ENCODE data around the gene DTYMK. TPM values are rescaled to one million over a fixed set of nuclear protein-coding genes. Genes with fewer than 3 reads are reported as not detected.

The DTYMK gene
- total and polyA plus RNA-seq, 12 donors = 6.4 to 18.5 (median 9.4) TPM

- Histone ChIP-seq H3K36me3 (peaks cover 0 to 18% (median 0%) of the 10 kb centered on the region in 9 donors), H3K4me3 (no peak overlapping the region)
- intact Hi-C loops (cut with DNase I) = loop anchor here in 9 of 10 donors (5.0 to 10.0 kb wide), 7 partner anchors 45 to 875 kb away; partner anchors contain the start of genes DTYMK (in 1 of the 9), PDCD1 (in 1 of the 9) and STK25 (in 1 of the 9)
Measured at GRCh38 chr2:241729868-241730267, 43.3 kb upstream of the DTYMK start.

GRCh38 chr2:241728627-241729026, 42.0 kb upstream of the DTYMK start:
- intact Hi-C loops (cut with DNase I) = loop anchor here in 3 of 10 donors (5.0 to 10.0 kb wide), 2 partner anchors 146 to 149 kb away; no protein-coding TSS in a partner anchor
- TF ChIP-seq CTCF (IDR thresholded peaks at IDR 0.05) = no peak
- H3K4me3 ChIP-seq = no peak overlapping the region

More at GRCh38 chr2:241729868-241730267, 43.3 kb upstream of the DTYMK start:
- TF ChIP-seq CTCF (IDR thresholded peaks at IDR 0.05) = no peak
- Histone ChIP-seq H3K9me3 (no peaks in the 10 kb centered on the region), H3K27me3 (no peaks in the 10 kb centered on the region), H3K27ac (peak overlapping the region in 1 of 10 donors; percentile 78), H3K4me1 (peaks cover 4 to 21% (median 12%) of the 10 kb centered on the region in 9 donors)
- WGBS, 2 donors = 88 to 90% methylated on average over 6 of the region's 6 CpGs
- DNase-seq = no peak
- no peak for ATAC-seq

DNA sequence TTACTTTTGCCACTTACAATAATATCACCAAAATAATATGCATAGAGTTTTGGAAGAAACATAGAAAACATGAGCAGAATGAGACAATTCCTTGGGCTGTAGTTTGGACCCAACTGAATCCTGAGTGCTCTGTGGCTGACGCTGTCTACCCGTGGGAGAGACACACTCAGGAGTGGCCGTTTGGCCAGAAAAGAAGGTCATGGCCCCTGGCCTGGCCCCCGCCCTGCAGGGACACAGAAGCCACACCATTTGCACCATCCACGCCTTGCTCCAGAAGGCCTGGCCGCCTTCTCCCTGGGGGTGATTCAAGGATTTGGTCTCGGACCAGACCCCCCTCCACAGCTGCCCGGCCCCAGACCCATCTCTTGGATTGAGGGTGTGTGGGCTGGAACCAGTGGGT, 41.4 kb upstream of the DTYMK start:
- Histone ChIP-seq H3K27ac (peak overlapping the region; percentile 63 to 78 (median 71)), H3K36me3 (peaks cover 0 to 37% (median 6%) of the 10 kb centered on the region in 9 donors), H3K9me3 (peaks cover 0 to 7% (median 0%) of the 10 kb centered on the region in 11 donors), H3K4me1 (peaks cover 0 to 14% (median 7%) of the 10 kb centered on the region in 9 donors), H3K27me3 (no peaks in the 10 kb centered on the region), H3K4me3 (no peak overlapping the region)
- intact Hi-C loops (cut with DNase I) = loop anchor here in 3 of 10 donors (5.0 to 10.0 kb wide), 2 partner anchors 147 to 149 kb away; no protein-coding TSS in a partner anchor
- 77 to 86% methylated on average over 8 of the region's 8 CpGs for WGBS, 2 donors
- peak in 1 of 2 donors; percentile 44 for DNase-seq
- TF ChIP-seq CTCF (IDR thresholded peaks at IDR 0.05) = no peak
- peak; percentile 10 to 67 (median 38) for ATAC-seq

More at GRCh38 chr2:241728627-241729026, 42.0 kb upstream of the DTYMK start:
- Histone ChIP-seq H3K4me1 (peaks cover 0 to 15% (median 7%) of the 10 kb centered on the region in 9 donors), H3K27me3 (no peaks in the 10 kb centered on the region), H3K9me3 (peaks cover 0 to 1% (median 0%) of the 10 kb centered on the region in 11 donors), H3K36me3 (peaks cover 0 to 30% (median 0%) of the 10 kb centered on the region in 9 donors), H3K27ac (peak overlapping the region; percentile 63 to 78 (median 71))
- 69 to 78% methylated on average over 19 of the region's 19 CpGs for WGBS, 2 donors
- DNase-seq (peak; percentile 71 to 78), ATAC-seq (peak; percentile 68 to 92 (median 82))

GRCh38 chr2:241726459-241726858, 39.8 kb upstream of the DTYMK start:
- H3K36me3 ChIP-seq = peaks cover 0 to 52% (median 8%) of the 10 kb centered on the region in 9 donors
- ATAC-seq (no peak), DNase-seq (no peak)
- H3K27me3 ChIP-seq = no peaks in the 10 kb centered on the region
- 92 to 95% methylated on average over 16 of the region's 16 CpGs for WGBS, 2 donors
- intact Hi-C loops (cut with DNase I) = loop anchor here in 3 of 10 donors (5.0 to 10.0 kb wide), 2 partner anchors 148 to 151 kb away; no protein-coding TSS in a partner anchor
- H3K27ac ChIP-seq = no peak overlapping the region
- peaks cover 0 to 10% (median 0%) of the 10 kb centered on the region in 11 donors for H3K9me3 ChIP-seq
- H3K4me3 ChIP-seq = no peak overlapping the region
- H3K4me1 ChIP-seq = peaks cover 0 to 14% (median 3%) of the 10 kb centered on the region in 9 donors
- TF ChIP-seq CTCF (IDR thresholded peaks at IDR 0.05) = no peak

Measured in heart right ventricle (tissue), 16 donors.